Endothelial cell of umbilical vein (primary cell): ENCODE results near the gene SLC5A12. TPM values are rescaled to one million over a fixed set of nuclear protein-coding genes. Genes with fewer than 3 reads are reported as not detected.

Experiments used
- BruUV-seq: library from RNA; stranded (reverse); fragments of 400-500 nt; replicated peaks from 2 replicates; lab custom pipeline; 2021; lab: Mats Ljungman, UMichigan
- CTCF ChIA-PET: fragments of 300-600, 350-600 bp; sonication (Branson Sonifier 250); formaldehyde crosslinking; loops from one replicate; lab custom pipeline; 2021; ENCODE audit warnings: antibody characterized with exemption, inconsistent platforms; lab: Charles Lee
- POLR2A ChIA-PET: fragments of 300-600, 350-600 bp; sonication (Branson Sonifier 250); formaldehyde crosslinking; loops from one replicate; lab custom pipeline; 2021; ENCODE audit warnings: antibody characterized with exemption, inconsistent platforms; lab: Charles Lee
- DNase-seq: peaks from one replicate; pipeline ENCODE4 v3.0.0-alpha.2; 2011; ENCODE audit warnings: low read depth, low spot score
- FAIRE-seq: peaks from 2 replicates; lab custom pipeline; 2011; peaks lifted over from hg19 to GRCh38; lab: Jason Lieb, UNC
- H2AFZ ChIP-seq: 2 replicates; pipeline ENCODE4 v1.6.0; 2012; ENCODE audit warnings: low read depth, low read length, control low read depth, inconsistent platforms
- H3K27ac ChIP-seq: 2 replicates; pipeline ENCODE4 v1.5.1; 2011; ENCODE audit warnings: low read depth, mild to moderate bottlenecking, control low read depth, low read length, moderate library complexity; ENCODE audit not compliant: insufficient read depth
- H3K27me3 ChIP-seq, 2 experiments: 2 replicates each; pipeline versions ENCODE4 v1.6.0 to v1.6.1; 2011; ENCODE audit warnings: low read length in 2 of 2, mixed read lengths in 1 of 2; ENCODE audit not compliant: control insufficient read depth in 2 of 2, insufficient read depth in 2 of 2
- H3K36me3 ChIP-seq, 2 experiments: 2 replicates in 1 of 2; 3 replicates in 1 of 2; pipeline ENCODE4 v1.5.1; 2011; ENCODE audit warnings: low read length in 2 of 2, mild to moderate bottlenecking in 1 of 2, moderate library complexity in 1 of 2; ENCODE audit not compliant: control insufficient read depth in 2 of 2, insufficient read depth in 2 of 2; ENCODE audit errors: extremely low read depth in 1 of 2
- H3K4me1 ChIP-seq: 3 replicates; pipeline ENCODE4 v1.5.1; 2011; ENCODE audit warnings: mild to moderate bottlenecking, low read length; ENCODE audit not compliant: control insufficient read depth, insufficient read depth; ENCODE audit errors: extremely low read depth
- H3K4me2 ChIP-seq: 2 replicates; pipeline ENCODE4 v1.6.1; 2011; ENCODE audit warnings: low read length, control low read depth, mixed read lengths; ENCODE audit not compliant: insufficient read depth
- H3K4me3 ChIP-seq, 3 experiments: fragments of 200-600 bp in 1 of 3; sonication (generic), shearing (Covaris generic) in 1 of 3; replicated peaks in 1 of 3; 2 replicates each; pipeline ENCODE4 v1.5.1; 2011 to 2016; ENCODE audit warnings: control low read depth in 3 of 3, low read length in 3 of 3, mild to moderate bottlenecking in 2 of 3, inconsistent platforms in 1 of 3, low read depth in 1 of 3, moderate library complexity in 1 of 3; ENCODE audit not compliant: insufficient read depth in 1 of 3
- H3K79me2 ChIP-seq: 2 replicates; pipeline ENCODE4 v1.6.0; 2012; ENCODE audit warnings: low read length, inconsistent platforms; ENCODE audit not compliant: control insufficient read depth, insufficient read depth
- H3K9ac ChIP-seq: replicated peaks from 2 replicates; pipeline ENCODE3; 2011; ENCODE audit warnings: low read length, control low read depth; ENCODE audit not compliant: insufficient read depth; ENCODE audit errors: extremely low read depth
- H3K9me1 ChIP-seq: replicated peaks from 3 replicates; pipeline ENCODE4 v1.6.0; 2011; ENCODE audit warnings: mild to moderate bottlenecking, low read length; ENCODE audit not compliant: control insufficient read depth, insufficient read depth; ENCODE audit errors: extremely low read depth
- H3K9me3 ChIP-seq: replicated peaks from 2 replicates; pipeline ENCODE4 v1.5.1; 2012; ENCODE audit warnings: low read length, inconsistent platforms; ENCODE audit not compliant: control insufficient read depth, insufficient read depth
- H4K20me1 ChIP-seq: replicated peaks from 2 replicates; pipeline ENCODE3; 2011; ENCODE audit warnings: mild to moderate bottlenecking, low read length; ENCODE audit not compliant: control insufficient read depth, insufficient read depth; ENCODE audit errors: extremely low read depth
- CTCF ChIP-seq, 2 donors: IDR thresholded peaks; 1 replicate in 1 of 2; 2 replicates in 1 of 2; pipeline ENCODE4 v1.5.1; 2011; ENCODE audit warnings: low read length in 2 of 2, mild to moderate bottlenecking in 2 of 2, moderate library complexity in 2 of 2, control low read depth in 1 of 2, inconsistent platforms in 1 of 2, low read depth in 1 of 2; ENCODE audit not compliant: insufficient read depth in 1 of 2; ENCODE audit errors: extremely low read depth in 1 of 2
- EZH2 ChIP-seq: IDR thresholded peaks from 2 replicates; pipeline ENCODE4 v1.6.1; 2012; ENCODE audit warnings: borderline replicate concordance, low read depth, mild to moderate bottlenecking, moderate library complexity, low read length, inconsistent platforms; ENCODE audit not compliant: severe bottlenecking
- FOS ChIP-seq: IDR thresholded peaks from 2 replicates; pipeline ENCODE4 v1.6.1; 2011; ENCODE audit warnings: mild to moderate bottlenecking, low read length, moderate library complexity, borderline replicate concordance; ENCODE audit not compliant: insufficient read depth
- GATA2 ChIP-seq: IDR thresholded peaks from 2 replicates; pipeline ENCODE4 v1.7.0; 2011; ENCODE audit warnings: low read depth, mild to moderate bottlenecking, moderate library complexity, mixed read lengths, low read length; ENCODE audit not compliant: insufficient read length, insufficient read depth
- JUN ChIP-seq: IDR thresholded peaks from 2 replicates; pipeline ENCODE4 v1.6.1; 2011; ENCODE audit warnings: borderline replicate concordance, low read depth; ENCODE audit not compliant: insufficient read length, insufficient read depth
- MAX ChIP-seq: IDR thresholded peaks from 2 replicates; pipeline ENCODE4 v1.6.1; 2011; ENCODE audit not compliant: insufficient read depth, insufficient read length
- MYC ChIP-seq: IDR thresholded peaks from one replicate; pipeline ENCODE4 v1.6.1; 2011; ENCODE audit warnings: mild to moderate bottlenecking, low read depth, low read length
- POLR2A ChIP-seq: IDR thresholded peaks from 2 replicates; pipeline ENCODE4 v1.6.1; 2012; ENCODE audit warnings: low read depth, mild to moderate bottlenecking, control low read depth, low read length
- POLR2AphosphoS5 ChIP-seq: IDR thresholded peaks from 2 replicates; pipeline ENCODE4 v1.6.1; 2012; ENCODE audit warnings: low read depth, mild to moderate bottlenecking, control low read depth, low read length, moderate library complexity; ENCODE audit not compliant: insufficient read depth
- dilution Hi-C: fragments of 300-500 bp; cut with MboI; formaldehyde crosslinking; loops from one replicate; pipeline ENCODE4 v1.15.0; 2019; ENCODE audit warnings: low sequenced_read_pairs; ENCODE audit not compliant: extremely low pct_ligation_motif_present
- intact Hi-C: fragments of 100-400 bp; cut with micrococcal nuclease; formaldehyde crosslinking; loops from one replicate; pipeline ENCODE4 v1.10.0; 2022
- polyA plus RNA-seq, 4 experiments: library from polyadenylated mRNA; depleted of rRNA in 3 of 4; stranded (reverse) in 3 of 4; unstranded in 1 of 4; fragments of >200 nt; gene quantifications; 2 replicates each; pipeline versions ENCODE4 v1.2.1 to v1.2.3, GENCODE V29; 2011 to 2012; ENCODE audit warnings: missing spikeins in 1 of 4
- total RNA-seq: library from RNA; stranded (reverse); gene quantifications from 2 replicates; pipeline ENCODE4 v1.2.3, GENCODE V29; 2021

SLC5A12 gene
- total and polyA plus RNA-seq, 2 donors (not counting 3 experiments of a cell fraction or from before 2014, with no cell fraction given), result not detected

GRCh38 chr11:26730414-26731083 lies 8.7 kb upstream of the SLC5A12 start:
- TF ChIP-seq FOS (no peak), GATA2 (no peak), MAX (no peak), POLR2AphosphoS5 (no peak), EZH2 (no peak), JUN (no peak), MYC (no peak), CTCF (IDR thresholded peaks at IDR 0.05; ENCODE audit: extremely low read depth in 1 of 2, insufficient read depth in 1 of 2, low read depth in 1 of 2, low read length in 2 of 2) (no peak), POLR2A (no peak)
- ChIA-PET POLR2A (no interaction called here), CTCF (no interaction called here)
- Histone ChIP-seq H3K36me3 (no peaks in the 10 kb centered on the region), H3K4me3 (no peak overlapping the region), H3K27ac (no peak overlapping the region), H3K9me1 (no peaks in the 10 kb centered on the region), H4K20me1 (no peaks in the 10 kb centered on the region), H3K27me3 (no peaks in the 10 kb centered on the region), H3K9me3 (no peaks in the 10 kb centered on the region), H3K79me2 (no peaks in the 10 kb centered on the region), H3K4me1 (no peaks in the 10 kb centered on the region), H3K9ac (no peak overlapping the region), H2AFZ (no peak overlapping the region), H3K4me2 (no peak overlapping the region)
- no TSS peak for BruUV-seq
- FAIRE-seq (no peak), DNase-seq (no peak)
- intact Hi-C loops (no loop called here), dilution Hi-C loops (no loop called here)
